ACC112 (cell line): ENCODE measurements around the gene ARHGAP15.

ENCODE experiments used
- H2AFZ ChIP-seq: fragments of 200-600 bp; sonication (generic); one replicate; pipeline ENCODE4 v1.6.0; 2017; ENCODE audit warnings: antibody characterized with exemption, low read length; ENCODE audit not compliant: unreplicated experiment
- H3K27ac ChIP-seq: fragments of 200-600 bp; sonication (generic); 2 replicates; pipeline ENCODE4 v1.5.1; 2014; ENCODE audit warnings: low read depth, mild to moderate bottlenecking, antibody characterized with exemption, low read length, moderate library complexity
- H3K27me3 ChIP-seq: fragments of 200-600 bp; sonication (generic); 2 replicates; pipeline ENCODE4 v1.6.1; 2014; ENCODE audit warnings: mild to moderate bottlenecking, antibody characterized with exemption, low read length, moderate library complexity, mixed read lengths; ENCODE audit not compliant: insufficient read depth
- H3K36me3 ChIP-seq: fragments of 200-600 bp; sonication (generic); 2 replicates; pipeline ENCODE4 v1.6.1; 2016; ENCODE audit warnings: mild to moderate bottlenecking, antibody characterized with exemption, low read length, moderate library complexity, mixed read lengths; ENCODE audit not compliant: insufficient read depth
- H3K4me1 ChIP-seq: fragments of 200-600 bp; sonication (generic); one replicate; pipeline ENCODE4 v1.6.1; 2016; ENCODE audit warnings: low read length, mixed read lengths; ENCODE audit not compliant: insufficient read depth, unreplicated experiment, control insufficient read depth
- H3K4me3 ChIP-seq: fragments of 200-600 bp; sonication (generic); 2 replicates; pipeline ENCODE4 v1.5.1; 2014; ENCODE audit warnings: mild to moderate bottlenecking, low read depth, low read length
- H3K79me2 ChIP-seq: fragments of 200-600 bp; sonication (generic); one replicate; pipeline ENCODE4 v1.6.0; 2016; ENCODE audit warnings: low read length; ENCODE audit not compliant: control insufficient read depth, unreplicated experiment, insufficient read depth

Gene ARHGAP15

GRCh38 chr2:143728498-143728897, 599.3 kb downstream of the ARHGAP15 start:
- H2AFZ ChIP-seq: no peak overlapping the region
- no peaks in the 10 kb centered on the region for H3K36me3 ChIP-seq
- H3K79me2 ChIP-seq: no peaks in the 10 kb centered on the region
- H3K4me1 ChIP-seq: peaks cover 7% of the 10 kb centered on the region
- no peak overlapping the region for H3K27ac ChIP-seq
- H3K4me3 ChIP-seq: no peak overlapping the region
- H3K27me3 ChIP-seq: no peaks in the 10 kb centered on the region

- Histone ChIP-seq H3K27me3 (no peaks in the 10 kb centered on the region), H3K79me2 (no peaks in the 10 kb centered on the region), H2AFZ (no peak overlapping the region), H3K27ac (no peak overlapping the region), H3K4me1 (peaks cover 7% of the 10 kb centered on the region), H3K36me3 (no peaks in the 10 kb centered on the region), H3K4me3 (no peak overlapping the region)
Observed at GRCh38 chr2:143729296-143729814, 600.1 kb downstream of the ARHGAP15 start.

- Histone ChIP-seq H3K4me3 (no peak overlapping the region), H3K27ac (no peak overlapping the region), H3K27me3 (no peaks in the 10 kb centered on the region), H2AFZ (peak overlapping the region; percentile 54), H3K4me1 (peaks cover 7% of the 10 kb centered on the region), H3K79me2 (no peaks in the 10 kb centered on the region), H3K36me3 (no peaks in the 10 kb centered on the region)
Observed at GRCh38 chr2:143730155-143730952, 601.1 kb downstream of the ARHGAP15 start.

- H3K79me2 ChIP-seq: no peaks in the 10 kb centered on the region
- H3K27me3 ChIP-seq: no peaks in the 10 kb centered on the region
- H3K4me1 ChIP-seq: peaks cover 7% of the 10 kb centered on the region
- no peak overlapping the region for H2AFZ ChIP-seq
- H3K4me3 ChIP-seq: no peak overlapping the region
- no peaks in the 10 kb centered on the region for H3K36me3 ChIP-seq
- H3K27ac ChIP-seq: no peak overlapping the region
Observed at GRCh38 chr2:143730953-143731260, 601.7 kb downstream of the ARHGAP15 start.

- no peaks in the 10 kb centered on the region for H3K36me3 ChIP-seq
- no peak overlapping the region for H2AFZ ChIP-seq
- H3K4me3 ChIP-seq: no peak overlapping the region
- H3K79me2 ChIP-seq: no peaks in the 10 kb centered on the region
- H3K27me3 ChIP-seq: no peaks in the 10 kb centered on the region
- peaks cover 7% of the 10 kb centered on the region for H3K4me1 ChIP-seq
- no peak overlapping the region for H3K27ac ChIP-seq
Observed at GRCh38 chr2:143732076-143732475, 602.9 kb downstream of the ARHGAP15 start.

- Histone ChIP-seq H3K79me2 (no peaks in the 10 kb centered on the region), H2AFZ (no peak overlapping the region), H3K4me1 (peaks cover 7% of the 10 kb centered on the region), H3K36me3 (no peaks in the 10 kb centered on the region), H3K27ac (no peak overlapping the region), H3K4me3 (no peak overlapping the region), H3K27me3 (no peaks in the 10 kb centered on the region)
Observed at GRCh38 chr2:143732871-143733270, 603.7 kb downstream of the ARHGAP15 start.

GRCh38 chr2:143734507-143734906, 605.3 kb downstream of the ARHGAP15 start:
- H3K36me3 ChIP-seq: no peaks in the 10 kb centered on the region
- no peak overlapping the region for H2AFZ ChIP-seq
- H3K4me1 ChIP-seq: peaks cover 7% of the 10 kb centered on the region
- H3K27me3 ChIP-seq: no peaks in the 10 kb centered on the region
- no peaks in the 10 kb centered on the region for H3K79me2 ChIP-seq
- H3K27ac ChIP-seq: no peak overlapping the region
- no peak overlapping the region for H3K4me3 ChIP-seq

- Histone ChIP-seq H3K4me1 (no peaks in the 10 kb centered on the region), H3K27ac (no peak overlapping the region), H2AFZ (no peak overlapping the region), H3K79me2 (no peaks in the 10 kb centered on the region), H3K27me3 (no peaks in the 10 kb centered on the region), H3K36me3 (no peaks in the 10 kb centered on the region), H3K4me3 (no peak overlapping the region)
Observed at GRCh38 chr2:143736904-143737303, 607.7 kb downstream of the ARHGAP15 start.

- Histone ChIP-seq H3K36me3 (no peaks in the 10 kb centered on the region), H3K4me3 (no peak overlapping the region), H3K79me2 (no peaks in the 10 kb centered on the region), H3K27ac (no peak overlapping the region), H2AFZ (no peak overlapping the region), H3K4me1 (no peaks in the 10 kb centered on the region), H3K27me3 (no peaks in the 10 kb centered on the region)
Observed at GRCh38 chr2:143740431-143740830, 611.2 kb downstream of the ARHGAP15 start.

GRCh38 chr2:143741205-143741604, 612.0 kb downstream of the ARHGAP15 start:
- Histone ChIP-seq H3K4me1 (no peaks in the 10 kb centered on the region), H3K79me2 (no peaks in the 10 kb centered on the region), H3K27ac (no peak overlapping the region), H3K27me3 (no peaks in the 10 kb centered on the region), H3K4me3 (no peak overlapping the region), H3K36me3 (no peaks in the 10 kb centered on the region), H2AFZ (no peak overlapping the region)

GRCh38 chr2:143742581-143742980, 613.4 kb downstream of the ARHGAP15 start:
- Histone ChIP-seq H3K79me2 (no peaks in the 10 kb centered on the region), H3K36me3 (no peaks in the 10 kb centered on the region), H3K4me3 (no peak overlapping the region), H3K27ac (no peak overlapping the region), H2AFZ (no peak overlapping the region), H3K27me3 (no peaks in the 10 kb centered on the region), H3K4me1 (no peaks in the 10 kb centered on the region)
